ENCODE data around the gene PRDM16.

PRDM16 gene

GRCh38 chr1:3026124-3026523 lies 42.9 kb upstream of the PRDM16 start:
- H4K20me1 ChIP-seq (ENCODE audit: insufficient read depth, low read length), result no peaks in the 10 kb centered on the region
- no peaks in the 10 kb centered on the region for H3K9me2 ChIP-seq (ENCODE audit: low read depth, low read length)
- H3F3A ChIP-seq (ENCODE audit: insufficient read depth, low read length), result no peaks in the 10 kb centered on the region
- no peak overlapping the region for H3K9ac ChIP-seq (ENCODE audit: low read length)
- no peaks in the 10 kb centered on the region for H3K4me1 ChIP-seq (ENCODE audit: insufficient read depth, low read length, severe bottlenecking)
- no peaks in the 10 kb centered on the region for H3K79me2 ChIP-seq (ENCODE audit: insufficient read depth, low read length)
- no peak overlapping the region for H2AFZ ChIP-seq (ENCODE audit: low read length)
- TF ChIP-seq EZH2 (IDR thresholded peaks at IDR 0.05; ENCODE audit: borderline replicate concordance, low read length) (no peak), CTCF (IDR thresholded peaks at IDR 0.05; ENCODE audit: low read length) (no peak)
- H3K4me3 ChIP-seq (ENCODE audit: low read depth, low read length, poor library complexity, severe bottlenecking), result no peak overlapping the region
- no peaks in the 10 kb centered on the region for H3K27me3 ChIP-seq (ENCODE audit: insufficient read depth, low read length)
- H3K27ac ChIP-seq (ENCODE audit: low read depth, low read length, poor library complexity, severe bottlenecking), result no peak overlapping the region
- no peaks in the 10 kb centered on the region for H3K9me3 ChIP-seq (ENCODE audit: low read length)
- H3K4me2 ChIP-seq (ENCODE audit: low read length), result no peak overlapping the region
- H3K36me3 ChIP-seq (ENCODE audit: insufficient read depth, low read length), result no peaks in the 10 kb centered on the region

GRCh38 chr1:3026581-3027391 lies 42.2 kb upstream of the PRDM16 start:
- Histone ChIP-seq H3K9ac (ENCODE audit: low read length) (no peak overlapping the region), H3K4me3 (ENCODE audit: low read depth, low read length, poor library complexity, severe bottlenecking) (no peak overlapping the region), H3K27ac (ENCODE audit: low read depth, low read length, poor library complexity, severe bottlenecking) (no peak overlapping the region), H3K4me1 (ENCODE audit: insufficient read depth, low read length, severe bottlenecking) (no peaks in the 10 kb centered on the region), H3K27me3 (ENCODE audit: insufficient read depth, low read length) (no peaks in the 10 kb centered on the region), H4K20me1 (ENCODE audit: insufficient read depth, low read length) (no peaks in the 10 kb centered on the region), H3F3A (ENCODE audit: insufficient read depth, low read length) (no peaks in the 10 kb centered on the region), H2AFZ (ENCODE audit: low read length) (no peak overlapping the region), H3K79me2 (ENCODE audit: insufficient read depth, low read length) (no peaks in the 10 kb centered on the region), H3K4me2 (ENCODE audit: low read length) (no peak overlapping the region), H3K36me3 (ENCODE audit: insufficient read depth, low read length) (no peaks in the 10 kb centered on the region), H3K9me2 (ENCODE audit: low read depth, low read length) (no peaks in the 10 kb centered on the region), H3K9me3 (ENCODE audit: low read length) (no peaks in the 10 kb centered on the region)
- TF ChIP-seq CTCF (IDR thresholded peaks at IDR 0.05; ENCODE audit: low read length) (no peak), EZH2 (IDR thresholded peaks at IDR 0.05; ENCODE audit: borderline replicate concordance, low read length) (no peak)

GRCh38 chr1:3027611-3028371 lies 41.2 kb upstream of the PRDM16 start:
- H3K9me3 ChIP-seq (ENCODE audit: low read length), result no peaks in the 10 kb centered on the region
- no peaks in the 10 kb centered on the region for H3K4me1 ChIP-seq (ENCODE audit: insufficient read depth, low read length, severe bottlenecking)
- H3K27ac ChIP-seq (ENCODE audit: low read depth, low read length, poor library complexity, severe bottlenecking), result no peak overlapping the region
- no peak overlapping the region for H3K4me2 ChIP-seq (ENCODE audit: low read length)
- no peaks in the 10 kb centered on the region for H3K9me2 ChIP-seq (ENCODE audit: low read depth, low read length)
- H3K79me2 ChIP-seq (ENCODE audit: insufficient read depth, low read length), result no peaks in the 10 kb centered on the region
- no peaks in the 10 kb centered on the region for H3K36me3 ChIP-seq (ENCODE audit: insufficient read depth, low read length)
- H3F3A ChIP-seq (ENCODE audit: insufficient read depth, low read length), result no peaks in the 10 kb centered on the region
- H4K20me1 ChIP-seq (ENCODE audit: insufficient read depth, low read length), result no peaks in the 10 kb centered on the region
- no peak overlapping the region for H3K9ac ChIP-seq (ENCODE audit: low read length)
- TF ChIP-seq EZH2 (IDR thresholded peaks at IDR 0.05; ENCODE audit: borderline replicate concordance, low read length) (no peak), CTCF (IDR thresholded peaks at IDR 0.05; ENCODE audit: low read length) (no peak)
- H2AFZ ChIP-seq (ENCODE audit: low read length), result no peak overlapping the region
- no peaks in the 10 kb centered on the region for H3K27me3 ChIP-seq (ENCODE audit: insufficient read depth, low read length)
- H3K4me3 ChIP-seq (ENCODE audit: low read depth, low read length, poor library complexity, severe bottlenecking), result no peak overlapping the region

Data from OCI-LY1 (cell line).